MM.1S (cell line): ENCODE results near the gene CCDC167.

Experiments used
- DNase-seq: peaks from one replicate; pipeline ENCODE4 v3.0.0-alpha.2; 2015
- H2AFZ ChIP-seq: fragments of 300-600 bp; sonication (generic); 2 replicates; pipeline ENCODE4 v1.6.0; 2016; ENCODE audit warnings: antibody characterized with exemption, low read length
- H3F3A ChIP-seq: fragments of 300-600 bp; sonication (generic); 2 replicates; pipeline ENCODE4 v1.6.1; 2016; ENCODE audit warnings: mild to moderate bottlenecking, antibody characterized with exemption, low read length, moderate library complexity, mixed read lengths; ENCODE audit not compliant: insufficient read depth
- H3K27ac ChIP-seq: fragments of 300-600 bp; sonication (generic); 2 replicates; pipeline ENCODE4 v1.5.1; 2016; ENCODE audit warnings: mild to moderate bottlenecking, low read length
- H3K27me3 ChIP-seq: fragments of 300-600 bp; sonication (generic); replicated peaks from 2 replicates; pipeline ENCODE4 v1.6.0; 2016; ENCODE audit warnings: low read length; ENCODE audit not compliant: insufficient read depth
- H3K36me3 ChIP-seq: fragments of 300-600 bp; sonication (generic); replicated peaks from 2 replicates; pipeline ENCODE4 v1.6.1; 2016; ENCODE audit warnings: mild to moderate bottlenecking, low read length, mixed read lengths; ENCODE audit not compliant: insufficient read depth
- H3K4me1 ChIP-seq: fragments of 300-600 bp; sonication (generic); 2 replicates; pipeline ENCODE4 v1.6.1; 2016; ENCODE audit warnings: low read length, mixed read lengths
- H3K4me2 ChIP-seq: fragments of 300-600 bp; sonication (generic); 2 replicates; pipeline ENCODE4 v1.6.0; 2016; ENCODE audit warnings: low read depth, low read length
- H3K4me3 ChIP-seq: fragments of 300-600 bp; sonication (generic); 2 replicates; pipeline ENCODE4 v1.5.1; 2016; ENCODE audit warnings: low read length, mixed read lengths
- H3K79me2 ChIP-seq: fragments of 300-600 bp; sonication (generic); 2 replicates; pipeline ENCODE4 v1.6.1; 2016; ENCODE audit warnings: mixed run types, low read length, mixed read lengths
- H3K9ac ChIP-seq: fragments of 300-600 bp; sonication (generic); 2 replicates; pipeline ENCODE4 v1.6.1; 2016; ENCODE audit warnings: low read length, mixed read lengths
- H3K9me2 ChIP-seq: fragments of 300-600 bp; sonication (generic); replicated peaks from 2 replicates; pipeline ENCODE4 v1.6.1; 2016; ENCODE audit warnings: mild to moderate bottlenecking, low read length, mixed read lengths; ENCODE audit not compliant: insufficient read depth
- H3K9me3 ChIP-seq: fragments of 300-600 bp; sonication (generic); replicated peaks from 2 replicates; pipeline ENCODE4 v1.6.1; 2016; ENCODE audit warnings: mild to moderate bottlenecking, low read length, mixed read lengths; ENCODE audit not compliant: insufficient read depth
- H4K20me1 ChIP-seq: fragments of 300-600 bp; sonication (generic); 2 replicates; pipeline ENCODE4 v1.6.1; 2016; ENCODE audit warnings: mild to moderate bottlenecking, low read length, moderate library complexity, mixed read lengths; ENCODE audit not compliant: insufficient read depth
- CTCF ChIP-seq: fragments of 300-600 bp; sonication (generic); IDR thresholded peaks from 2 replicates; pipeline ENCODE4 v1.5.1; 2016; ENCODE audit warnings: antibody characterized with exemption, low read length, mixed read lengths
- EZH2 ChIP-seq: fragments of 300-600 bp; sonication (generic); optimal IDR thresholded peaks from 2 replicates; pipeline ENCODE3; 2017; ENCODE audit warnings: low read depth, mild to moderate bottlenecking, antibody characterized with exemption, low read length, mixed read lengths
- EZH2phosphoT487 ChIP-seq: fragments of 300-600 bp; sonication (generic); IDR thresholded peaks from 2 replicates; pipeline ENCODE4 v1.6.1; 2018; ENCODE audit warnings: antibody characterized with exemption, low read length

CCDC167 gene

GRCh38 chr6:37478827-37479226, 20.9 kb downstream of the CCDC167 start:
- Histone ChIP-seq H3K79me2 (no peaks in the 10 kb centered on the region), H2AFZ (no peak overlapping the region), H3K4me3 (no peak overlapping the region), H3K27ac (no peak overlapping the region), H3K9ac (no peak overlapping the region), H3K9me2 (no peaks in the 10 kb centered on the region), H3K4me1 (peaks cover 12% of the 10 kb centered on the region; the same call in 1 of the 2 replicates), H3K27me3 (no peaks in the 10 kb centered on the region), H3F3A (no peaks in the 10 kb centered on the region), H3K4me2 (no peak overlapping the region), H4K20me1 (no peaks in the 10 kb centered on the region), H3K9me3 (no peaks in the 10 kb centered on the region), H3K36me3 (0 out of 2 replicates have a peak, but pooled peaks cover 3% of the 10 kb centered on the region)
- TF ChIP-seq EZH2phosphoT487 (no peak), EZH2 (no peak), CTCF (no peak)
- DNase-seq, result no peak

- DNase-seq, result no peak
- TF ChIP-seq EZH2 (no peak), CTCF (no peak), EZH2phosphoT487 (no peak)
- Histone ChIP-seq H4K20me1 (no peaks in the 10 kb centered on the region), H3K27ac (no peak overlapping the region), H3K9ac (no peak overlapping the region), H3K27me3 (no peaks in the 10 kb centered on the region), H3F3A (no peaks in the 10 kb centered on the region), H3K36me3 (0 out of 2 replicates have a peak, but pooled peaks cover 3% of the 10 kb centered on the region), H3K4me3 (no peak overlapping the region), H3K79me2 (no peaks in the 10 kb centered on the region), H3K4me1 (0 out of 2 replicates have a peak, but pooled peaks cover 2% of the 10 kb centered on the region), H3K4me2 (no peak overlapping the region), H3K9me2 (no peaks in the 10 kb centered on the region), H2AFZ (no peak overlapping the region), H3K9me3 (no peaks in the 10 kb centered on the region)
These were observed 21.8 kb downstream of the CCDC167 start for GRCh38 chr6:37477656-37478435.

- Histone ChIP-seq H3K9me2 (no peaks in the 10 kb centered on the region), H2AFZ (no peak overlapping the region), H3K79me2 (no peaks in the 10 kb centered on the region), H3K27me3 (no peaks in the 10 kb centered on the region), H4K20me1 (no peaks in the 10 kb centered on the region), H3K4me3 (no peak overlapping the region), H3F3A (no peaks in the 10 kb centered on the region), H3K4me1 (no peaks in the 10 kb centered on the region), H3K36me3 (0 out of 2 replicates have a peak, but pooled peaks cover 3% of the 10 kb centered on the region), H3K4me2 (no peak overlapping the region), H3K9ac (no peak overlapping the region), H3K27ac (no peak overlapping the region), H3K9me3 (no peaks in the 10 kb centered on the region)
- no peak for DNase-seq
- no peak for TF ChIP-seq CTCF
- TF ChIP-seq EZH2, result no peak
- TF ChIP-seq EZH2phosphoT487, result no peak
These were observed 22.5 kb downstream of the CCDC167 start for GRCh38 chr6:37477191-37477590.
